Measurements from ENCODE around the gene CBX1. TPM values are rescaled to one million over a fixed set of nuclear protein-coding genes. Genes with fewer than 3 reads are reported as not detected.

Gene CBX1
- total and polyA plus RNA-seq, 2 of the 4 experiments (the other 2 are of a cell fraction) = 35.0 to 54.9 TPM

DNA sequence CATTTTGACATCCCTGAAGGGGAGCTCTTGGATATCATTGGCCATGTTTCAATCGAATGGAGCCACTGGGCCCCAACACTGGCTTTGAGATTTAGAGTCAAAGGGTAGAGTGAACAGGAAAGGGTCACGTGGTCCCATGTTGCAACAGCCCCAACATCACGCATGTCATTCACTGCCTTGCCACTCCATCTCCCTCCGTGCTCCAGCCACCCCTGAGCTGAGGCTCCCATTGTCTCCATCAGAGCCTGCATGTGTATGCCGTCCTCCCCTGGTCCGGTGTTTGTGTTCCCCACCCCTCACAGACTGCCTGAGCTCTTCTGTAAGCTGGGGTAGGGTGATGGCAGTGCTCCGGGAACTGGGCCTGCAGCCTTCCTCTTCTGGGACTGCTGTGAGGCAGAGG is 41.0 kb downstream of the CBX1 start:
- peaks cover 25 to 83% of the 10 kb centered on the region in 2 experiments for H3K79me1 ChIP-seq (ENCODE audit: low read depth in 1 of 2, low read length in 2 of 2)
- no peak overlapping the region for H4K91ac ChIP-seq (ENCODE audit: insufficient read depth, low read depth, low read length)
- no peak overlapping the region for H2BK5ac ChIP-seq (ENCODE audit: low read depth, low read length, poor library complexity, severe bottlenecking)
- H3K36me3 ChIP-seq (ENCODE audit: control insufficient read depth, insufficient read depth, low read length) = peaks cover 71% of the 10 kb centered on the region
- H3K9me3 ChIP-seq (ENCODE audit: control insufficient read depth, insufficient read depth, low read length) = no peaks in the 10 kb centered on the region
- peak overlapping the region in 1 of 2 experiments; percentile 39; a peak in 1 of 4 replicates for H4K8ac ChIP-seq (ENCODE audit: low read depth in 2 of 2, low read length in 2 of 2)
- H3K56ac ChIP-seq (ENCODE audit: extremely low read depth, insufficient read depth, low read length) = no peak overlapping the region
- peak overlapping the region; percentile 18 for H2AK9ac ChIP-seq (replicated peaks; ENCODE audit: low read depth, low read length, poor library complexity)
- no peak overlapping the region for H2BK20ac ChIP-seq (ENCODE audit: low read depth, low read length)
- H3K27ac ChIP-seq (ENCODE audit: insufficient read depth, low read length) = no peak overlapping the region
- no peak overlapping the region for H3K18ac ChIP-seq (ENCODE audit: low read depth, low read length)
- no CpG with 5 or more reads among the region's 7 CpGs for WGBS, 2 experiments (ENCODE audit: extremely low coverage in 2 of 2, insufficient read length in 1 of 2)
- peaks cover 8% of the 10 kb centered on the region for H3K4me1 ChIP-seq (ENCODE audit: control insufficient read depth, insufficient read depth, low read length)
- H3K4ac ChIP-seq (ENCODE audit: low read depth, low read length) = no peak overlapping the region
- no peak overlapping the region for H2BK15ac ChIP-seq (ENCODE audit: low read depth, low read length)
- no peaks in the 10 kb centered on the region for H3K27me3 ChIP-seq (ENCODE audit: control insufficient read depth, insufficient read depth, low read length)
- peaks cover 19% of the 10 kb centered on the region for H3K9me1 ChIP-seq (ENCODE audit: insufficient read depth, low read length)
- ChIA-PET CTCF (no interaction called here), POLR2A (ENCODE audit: unreplicated experiment) (no interaction called here)
- H2AK5ac ChIP-seq (ENCODE audit: low read depth, low read length) = no peak overlapping the region
- H4K5ac ChIP-seq (ENCODE audit: low read depth, low read length) = no peak overlapping the region
- no peak overlapping the region for H2AFZ ChIP-seq (replicated peaks; ENCODE audit: low read length, poor library complexity)
- no peak overlapping the region for H3K4me2 ChIP-seq (ENCODE audit: low read depth, low read length)
- no peak overlapping the region for H2BK120ac ChIP-seq (ENCODE audit: low read depth, low read length)
- intact Hi-C loops (cut with micrococcal nuclease) = no loop called here
- dilution Hi-C loops (cut with HindIII; ENCODE audit: low sequenced_read_pairs, unreplicated experiment) = no loop called here
- no peak overlapping the region for H3K4me3 ChIP-seq (ENCODE audit: insufficient read depth, low read depth, low read length)
- in situ Hi-C loops (cut with MboI; ENCODE audit: low sequenced_read_pairs) = no loop called here
- H3K23ac ChIP-seq (ENCODE audit: low read depth, low read length) = peak overlapping the region; percentile 40; the same call in 1 of the 2 replicates
- H3K14ac ChIP-seq (replicated peaks; ENCODE audit: low read depth, low read length) = no peak overlapping the region
- peaks cover 9% of the 10 kb centered on the region for H4K20me1 ChIP-seq (ENCODE audit: insufficient read depth, low read length)
- ATAC-seq (ENCODE audit: low read depth) (no peak), DNase-seq (no peak)
- no peak for TF ChIP-seq NFE2L2 (IDR thresholded peaks at IDR 0.05; ENCODE audit: low read depth, low read length)
- BruUV-seq (replicated peaks) = no TSS peak
- H3K9ac ChIP-seq (ENCODE audit: low read depth, low read length) = no peak overlapping the region
